HG02973 (cell line): ENCODE results near the gene DRD4.

Experiments used
- ATAC-seq: cut with Tn5 transposase; IDR thresholded peaks from one replicate; pipeline ENCODE4 v1.9.1; 2021; ENCODE audit warnings: moderate library complexity; ENCODE audit not compliant: unreplicated experiment

Gene DRD4

DNA sequence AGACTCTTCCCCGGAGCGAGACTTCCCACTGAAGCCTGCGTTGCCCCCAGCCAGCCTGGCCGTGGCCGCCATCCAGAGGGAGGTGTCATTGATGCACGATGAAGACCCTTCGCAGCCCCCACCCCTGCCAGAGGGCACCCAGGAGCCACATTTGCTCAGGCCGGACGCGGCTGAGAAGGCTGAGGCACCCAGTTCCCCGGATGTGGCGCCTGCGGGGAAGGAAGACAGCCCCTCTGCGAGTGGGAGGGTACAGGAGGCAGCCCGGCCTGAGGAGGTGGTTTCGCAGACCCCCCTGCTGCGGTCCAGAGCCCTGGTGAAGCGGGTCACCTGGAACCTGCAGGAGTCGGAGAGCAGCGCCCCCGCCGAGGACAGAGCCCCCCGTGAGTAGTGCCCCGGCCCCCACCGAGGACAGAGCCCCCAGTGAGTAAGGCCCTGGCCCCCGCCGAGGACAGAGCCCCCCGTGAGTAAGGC is 27.7 kb upstream of the DRD4 start:
- no peak for ATAC-seq

DNA sequence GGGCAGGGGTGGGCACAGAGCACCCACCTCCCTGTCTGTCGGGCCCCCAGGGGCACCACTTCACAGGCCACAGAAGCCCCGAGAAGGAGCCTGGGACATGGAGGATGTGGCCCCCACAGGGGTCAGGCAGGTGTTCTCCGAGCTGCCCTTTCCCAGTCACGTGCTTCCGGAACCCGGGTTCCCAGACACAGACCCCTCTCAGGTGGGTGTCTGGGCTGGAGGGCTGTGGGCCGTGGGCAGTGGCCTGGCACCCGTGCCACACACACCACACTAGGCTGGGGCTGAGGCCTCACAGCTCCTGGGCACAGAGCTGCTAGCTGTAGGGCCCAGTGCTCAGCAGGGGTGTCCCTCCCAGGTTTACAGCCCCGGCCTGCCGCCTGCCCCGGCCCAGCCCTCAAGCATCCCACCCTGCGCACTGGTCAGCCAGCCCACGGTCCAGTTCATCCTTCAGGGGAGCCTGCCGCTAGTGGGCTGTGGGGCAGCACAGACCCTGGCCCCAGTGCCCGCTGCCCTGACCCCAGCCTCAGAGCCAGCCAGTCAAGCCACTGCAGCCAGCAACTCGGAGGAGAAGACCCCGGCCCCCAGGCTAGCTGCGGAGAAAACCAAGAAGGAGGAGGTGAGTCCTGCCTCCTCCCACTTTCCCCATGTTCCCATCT is 26.8 kb upstream of the DRD4 start:
- no peak for ATAC-seq

DNA sequence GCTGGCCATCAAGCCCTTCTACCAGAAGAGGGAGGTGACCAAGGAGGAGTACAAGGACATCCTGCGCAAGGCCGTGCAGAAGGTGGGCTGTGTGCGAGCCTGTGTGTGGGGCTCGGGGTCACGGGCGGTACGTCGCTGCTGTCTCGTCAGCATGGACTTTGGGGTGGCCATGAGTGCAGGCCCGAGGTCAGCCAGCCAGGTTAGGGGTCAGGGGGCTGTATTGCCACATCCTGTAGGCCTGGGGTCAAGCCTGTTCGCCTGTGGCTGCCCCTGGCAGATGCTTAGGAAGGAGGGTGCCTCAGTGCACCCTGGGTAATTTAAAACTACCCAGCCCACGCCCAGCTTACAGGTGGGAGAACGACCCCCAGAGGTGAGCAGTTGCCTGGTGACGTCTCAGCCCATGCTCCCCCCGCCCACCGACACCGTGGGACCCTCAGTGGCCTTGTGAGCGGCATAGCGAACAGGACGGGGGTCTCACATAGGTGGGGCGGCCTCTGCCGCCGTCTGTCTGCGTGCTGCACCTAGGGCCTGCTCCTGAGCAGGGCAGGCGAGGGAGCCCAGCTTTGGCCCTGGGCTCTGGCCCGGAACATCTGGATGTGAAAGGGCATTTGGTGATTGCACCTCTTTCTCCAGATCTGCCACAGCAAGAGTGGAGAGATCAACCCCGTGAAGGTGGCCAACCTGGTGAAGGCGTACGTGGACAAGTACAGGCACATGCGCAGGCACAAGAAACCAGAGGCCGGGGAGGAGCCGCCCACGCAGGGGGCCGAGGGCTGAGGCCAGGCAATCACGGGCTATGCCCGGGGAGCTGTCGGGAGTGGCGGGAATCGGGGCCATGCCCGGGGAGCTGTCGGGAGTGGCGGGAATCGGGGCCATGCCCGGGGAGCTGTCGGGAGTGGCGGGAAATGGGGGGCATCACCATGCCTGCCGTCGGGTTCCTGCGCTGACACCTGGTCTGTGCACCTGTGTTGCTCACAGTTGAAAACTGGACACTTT is 25.8 kb upstream of the DRD4 start:
- no peak for ATAC-seq

DNA sequence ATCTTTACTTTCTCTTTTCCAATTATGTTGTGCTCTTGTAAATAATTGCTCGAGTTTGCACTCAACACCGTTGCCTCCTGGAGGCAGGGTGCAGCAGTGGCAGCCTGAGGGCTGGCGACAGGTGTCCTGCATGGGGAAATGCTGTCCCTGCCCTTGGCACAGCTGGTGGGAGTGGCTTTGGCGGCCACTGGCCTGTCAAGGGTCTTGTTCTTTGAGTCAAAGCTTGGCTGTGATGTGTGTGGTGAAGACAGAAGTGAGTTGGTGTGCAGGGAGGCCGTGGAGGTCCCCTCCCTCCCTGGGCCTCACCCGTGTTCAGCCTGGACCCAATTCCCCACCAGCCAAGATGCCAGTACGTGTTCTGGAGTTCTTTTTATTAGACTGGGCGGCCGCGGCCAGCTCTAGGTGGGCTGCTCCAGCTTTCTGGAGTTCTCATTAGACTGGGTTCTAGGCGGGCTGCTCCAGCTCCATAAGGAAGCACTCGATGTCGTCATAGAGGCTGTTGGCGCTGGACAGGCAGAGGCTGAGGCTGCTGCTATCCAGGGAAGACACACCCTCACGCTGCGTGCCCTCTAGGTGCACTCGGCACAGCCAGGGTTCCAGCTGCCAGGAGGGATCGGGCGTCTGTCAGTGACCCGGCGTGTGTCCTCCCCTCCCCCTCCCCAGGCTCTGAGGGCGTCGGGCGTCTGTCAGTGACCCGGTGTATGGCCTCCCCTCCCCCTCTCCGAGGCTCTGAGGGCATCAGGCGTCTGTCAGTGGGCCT is 24.7 kb upstream of the DRD4 start:
- no peak for ATAC-seq

DNA sequence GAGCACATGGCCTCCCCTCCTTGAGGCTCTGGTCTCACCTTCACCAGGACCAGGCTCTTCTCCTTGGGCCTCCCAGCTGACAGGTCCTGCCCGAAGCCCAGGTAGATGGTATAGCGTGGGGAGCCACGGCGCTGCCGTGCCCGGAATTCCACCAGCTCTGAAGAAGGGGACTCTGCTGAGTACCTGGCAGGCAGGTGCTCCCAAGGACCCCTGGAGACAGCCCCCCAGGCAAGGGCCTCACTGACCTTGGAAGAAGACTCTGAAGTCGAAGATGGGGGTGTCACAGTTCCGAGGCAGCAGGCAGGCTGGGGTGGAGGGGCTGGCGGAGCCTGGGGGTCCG is 24.1 kb upstream of the DRD4 start:
- no peak for ATAC-seq

DNA sequence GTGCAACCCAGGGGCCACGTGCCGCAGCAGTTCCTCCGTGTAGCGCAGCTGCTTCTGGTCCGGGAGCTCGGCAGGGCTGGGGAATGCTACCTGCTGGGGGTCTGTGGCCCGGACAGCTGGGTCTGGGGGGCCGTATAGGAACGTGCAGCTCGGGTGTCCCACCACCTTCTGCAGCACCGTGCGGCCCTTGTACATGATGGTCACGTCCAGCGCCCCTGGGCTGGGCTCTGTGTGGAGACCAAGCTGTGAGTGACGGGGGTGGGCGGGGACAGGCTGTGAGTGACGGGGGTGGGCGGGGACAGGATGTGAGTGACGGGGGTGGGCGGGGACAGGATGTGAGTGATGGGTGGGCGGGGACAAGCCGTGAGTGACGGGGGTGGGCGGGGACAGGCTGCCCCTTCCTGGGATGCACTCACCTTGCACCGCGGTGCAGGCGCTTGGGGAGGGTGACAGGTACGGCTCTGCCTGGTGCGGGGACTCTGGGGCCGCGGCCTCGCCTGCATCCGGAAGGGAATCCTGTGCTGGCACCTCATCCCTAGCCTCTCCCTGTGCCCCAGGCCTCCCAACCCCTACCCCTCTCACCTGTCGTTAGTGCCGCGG is 23.6 kb upstream of the DRD4 start:
- no peak for ATAC-seq

DNA sequence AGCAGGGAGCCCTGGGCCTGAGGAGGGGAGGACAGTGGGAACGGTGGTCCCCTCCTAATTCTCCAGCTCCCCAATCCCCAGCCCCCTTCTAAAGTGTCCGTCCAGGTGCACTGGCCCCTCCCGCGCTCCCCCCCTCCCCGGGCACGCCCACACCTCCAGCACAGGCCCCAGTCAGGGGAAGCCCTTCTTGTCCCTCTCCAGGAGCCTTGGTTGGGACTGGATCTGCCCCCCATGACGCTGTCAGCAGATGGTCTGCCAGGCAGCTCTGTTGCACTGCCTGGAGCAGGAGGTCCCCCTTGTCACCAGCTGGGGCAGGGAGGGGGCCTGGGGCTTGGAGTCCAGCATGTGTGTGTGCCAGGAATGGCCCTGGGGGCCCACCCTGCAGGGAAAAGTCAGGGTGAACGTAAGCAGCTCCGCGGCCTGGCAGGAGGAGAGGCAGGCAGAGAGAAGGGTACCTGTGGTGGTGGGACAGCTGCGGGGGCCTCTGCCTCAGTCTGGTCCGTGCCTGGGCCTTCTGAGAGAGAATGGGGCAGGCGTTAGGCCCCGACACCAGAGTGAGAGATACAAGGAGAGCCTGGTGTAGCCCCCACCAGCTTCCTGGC is 22.9 kb upstream of the DRD4 start:
- ATAC-seq: no peak

DNA sequence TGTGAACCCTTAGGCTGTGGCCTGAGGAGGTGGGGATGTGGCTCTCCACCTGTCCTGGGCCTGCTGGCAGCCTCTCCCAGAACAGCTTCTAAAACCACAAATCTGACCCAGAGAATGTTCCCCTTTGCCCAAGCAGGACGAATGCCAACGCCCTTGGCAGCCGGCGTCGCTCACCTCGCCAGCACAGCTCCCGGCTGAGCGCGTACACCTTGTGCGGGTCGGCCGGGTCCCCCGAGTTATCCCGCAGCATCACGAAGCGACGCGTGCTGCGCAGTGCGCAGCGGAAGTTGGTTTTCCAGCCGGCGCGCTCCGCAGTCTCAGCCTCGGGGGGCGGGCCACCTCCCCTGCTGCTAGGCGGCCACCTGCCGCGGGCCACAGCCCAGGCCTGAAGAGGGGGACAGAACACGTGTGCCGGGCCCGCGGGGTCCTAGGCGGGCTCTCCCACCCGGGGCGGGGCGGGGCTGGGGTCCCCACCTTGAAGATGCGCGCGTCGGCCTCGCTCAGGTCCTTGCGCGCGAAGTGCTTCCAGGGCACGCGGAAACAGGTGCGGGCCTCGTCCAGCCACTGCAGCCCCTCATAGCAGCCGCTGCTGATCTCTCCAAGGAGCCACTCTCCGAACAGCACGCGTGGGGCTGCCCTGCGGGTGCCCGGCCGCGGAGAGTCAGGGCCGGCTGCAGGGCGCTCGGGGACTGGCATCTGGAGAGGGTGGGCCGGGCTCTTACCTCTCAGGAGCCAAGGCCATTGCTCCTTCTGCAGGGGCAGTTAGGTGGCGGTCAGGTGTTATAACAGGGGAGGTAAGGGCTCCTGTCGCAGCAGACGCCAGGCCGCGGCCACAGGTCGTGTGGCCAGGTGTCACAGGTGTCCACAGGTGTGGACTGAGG is 22.2 kb upstream of the DRD4 start:
- no peak for ATAC-seq

DNA sequence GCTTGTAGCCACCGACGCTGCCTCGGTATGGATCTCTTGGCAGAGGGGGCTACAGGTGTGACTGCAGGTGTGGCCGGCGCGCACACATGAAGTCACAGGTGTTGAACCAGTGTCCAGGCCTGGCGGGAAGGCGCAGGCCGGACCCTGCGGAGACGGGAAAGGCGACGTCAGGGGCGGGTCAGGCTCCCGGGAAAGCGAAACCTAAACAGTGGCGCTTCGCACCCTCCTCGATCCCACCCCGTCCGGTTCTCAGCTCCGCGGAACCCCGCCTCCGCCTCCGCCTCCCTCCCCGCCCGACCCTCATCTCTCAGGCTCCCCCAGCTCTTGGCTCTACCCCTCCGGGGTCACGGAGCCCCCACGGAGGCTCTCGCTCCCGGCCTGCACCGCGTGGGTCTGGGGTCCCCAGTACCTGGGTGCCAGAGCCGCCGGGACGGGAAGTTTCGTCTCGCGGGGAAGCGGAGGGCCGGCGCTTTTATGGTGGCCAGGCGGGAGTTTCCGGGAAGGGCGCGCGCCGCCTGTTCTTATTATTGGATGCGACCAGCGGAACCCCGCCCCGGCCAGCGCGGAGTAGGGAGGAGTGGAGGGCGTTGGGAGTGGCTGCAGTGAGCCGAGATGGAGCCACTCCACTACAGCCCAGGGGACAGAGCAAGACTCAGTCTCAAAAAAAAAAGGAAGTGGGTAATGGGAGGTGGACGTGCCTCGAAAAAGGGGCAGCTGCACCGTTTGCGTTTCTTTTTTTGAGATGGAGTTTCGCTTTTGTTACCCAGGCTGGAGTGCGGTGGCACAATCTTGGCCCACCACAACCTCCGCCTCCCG is 21.4 kb upstream of the DRD4 start, which contains the start of gene IRF7:
TSS of gene IRF7 (minus strand) at position 447 of the 816 bp plus-strand sequence. CDS start 586 bp downstream, outside the sequence.
- ATAC-seq: peak; percentile 56

DNA sequence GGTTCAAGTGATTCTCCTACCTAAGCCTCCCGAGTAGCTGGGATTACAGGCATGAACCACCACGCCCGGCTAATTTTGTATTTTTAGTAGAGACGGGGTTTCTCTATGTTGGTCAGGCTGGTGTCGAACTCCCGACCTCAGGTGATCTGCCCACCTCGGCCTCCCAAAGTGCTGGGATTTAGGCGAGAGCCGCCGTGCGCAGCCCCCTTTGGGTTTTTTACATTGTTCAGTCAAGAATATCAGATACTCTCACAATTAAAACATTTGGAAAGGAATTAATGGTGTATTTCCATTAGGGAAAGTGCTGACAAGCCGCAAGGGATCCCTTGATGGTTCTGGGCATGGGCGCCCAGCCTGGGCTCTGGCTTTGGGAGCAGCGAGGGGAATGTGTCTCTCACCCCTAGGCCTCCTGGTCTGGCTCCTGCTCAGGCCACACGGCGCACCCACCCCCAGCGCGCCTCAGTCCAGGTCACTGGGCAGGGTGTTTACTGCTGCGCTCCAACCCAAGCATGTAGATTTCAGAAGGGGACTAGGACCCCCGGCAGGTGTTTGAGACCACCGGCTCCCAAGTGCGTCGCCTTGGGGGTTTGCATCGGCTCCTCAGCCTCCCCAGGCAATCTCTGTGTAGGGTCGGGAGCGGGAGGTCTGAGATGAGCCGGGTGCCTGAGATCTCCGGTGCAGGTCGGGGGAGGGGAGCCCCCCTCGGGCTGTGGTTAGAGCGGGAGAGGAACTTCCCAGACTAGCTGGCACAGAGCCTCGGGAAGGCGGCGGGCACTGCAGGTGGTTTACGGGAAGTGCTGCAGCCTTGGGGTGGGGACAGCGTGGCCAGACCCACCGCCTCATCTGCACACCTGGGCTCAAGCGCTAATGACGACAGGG is 20.5 kb upstream of the DRD4 start:
- no peak for ATAC-seq

DNA sequence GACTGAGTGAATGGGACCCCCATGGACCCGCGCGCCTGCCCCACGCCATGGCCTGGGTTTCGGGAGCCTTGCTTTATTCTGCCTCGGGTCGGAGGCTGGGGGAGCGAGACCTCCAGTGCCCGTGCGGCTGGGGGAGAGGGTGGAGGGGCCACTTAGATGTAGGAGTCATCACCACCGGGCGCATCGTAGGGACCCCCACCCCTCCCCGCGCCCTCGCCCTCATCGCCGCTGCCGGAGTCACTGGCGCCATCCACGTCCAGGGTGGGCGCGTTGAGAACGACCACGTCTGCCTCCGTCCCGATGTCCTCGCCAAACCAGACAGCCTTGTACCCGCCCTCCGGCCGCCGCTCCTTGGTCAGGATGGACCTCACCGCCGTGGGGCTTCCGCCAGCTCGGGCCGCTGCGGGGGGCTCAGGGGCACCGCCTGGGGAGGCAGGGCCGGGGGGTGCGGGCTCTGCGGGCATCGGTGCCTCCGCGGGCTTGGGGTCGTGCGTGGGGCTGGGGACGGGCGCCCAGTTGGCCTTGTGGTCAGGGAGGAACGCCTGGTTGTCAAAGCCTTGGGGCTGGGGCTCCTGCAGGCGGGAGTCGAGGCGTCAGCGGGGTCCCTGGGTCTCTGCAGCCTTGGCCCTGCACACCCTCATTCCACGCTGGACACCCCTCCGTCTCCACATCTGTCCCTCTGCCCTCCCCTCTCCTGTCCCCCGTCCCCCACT is 19.7 kb upstream of the DRD4 start:
- no peak for ATAC-seq

DNA sequence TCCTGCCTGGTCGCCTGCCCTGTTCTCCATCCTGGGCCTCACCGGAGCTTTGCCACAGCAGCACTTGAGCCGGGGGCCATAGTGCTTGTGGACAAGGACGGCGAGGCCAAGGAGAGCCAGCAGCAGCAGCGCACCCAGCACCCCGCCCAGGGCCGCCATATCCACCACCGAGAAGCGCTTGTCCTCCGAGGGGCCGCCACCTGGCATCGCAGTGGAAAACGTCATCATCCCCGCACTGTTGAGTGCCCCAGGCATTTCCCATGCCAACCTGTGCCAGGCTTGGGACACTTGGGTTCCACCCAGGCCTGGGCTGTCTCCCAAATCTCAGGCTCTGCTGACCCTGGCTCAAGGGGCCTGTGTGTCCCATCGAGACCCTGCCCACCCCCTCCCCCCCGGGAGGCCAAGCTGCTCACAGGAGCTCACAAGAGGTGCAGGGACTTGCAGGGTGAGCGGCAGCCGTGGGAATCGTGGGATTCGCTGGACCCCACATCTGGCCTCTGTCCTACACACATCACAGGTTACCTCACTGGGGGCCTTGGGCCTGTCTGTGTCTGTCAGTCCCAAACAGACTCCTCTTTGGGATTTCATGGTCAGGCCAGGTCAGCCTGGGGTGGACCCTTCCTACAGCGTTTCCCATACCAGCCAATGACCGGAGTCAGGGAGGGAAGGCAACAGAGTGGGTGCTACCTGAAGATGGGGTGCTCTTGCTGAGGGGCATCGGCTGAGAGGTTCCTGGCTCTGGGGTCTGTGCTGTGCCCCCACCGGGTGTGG is 19.0 kb upstream of the DRD4 start:
- ATAC-seq: no peak

DNA sequence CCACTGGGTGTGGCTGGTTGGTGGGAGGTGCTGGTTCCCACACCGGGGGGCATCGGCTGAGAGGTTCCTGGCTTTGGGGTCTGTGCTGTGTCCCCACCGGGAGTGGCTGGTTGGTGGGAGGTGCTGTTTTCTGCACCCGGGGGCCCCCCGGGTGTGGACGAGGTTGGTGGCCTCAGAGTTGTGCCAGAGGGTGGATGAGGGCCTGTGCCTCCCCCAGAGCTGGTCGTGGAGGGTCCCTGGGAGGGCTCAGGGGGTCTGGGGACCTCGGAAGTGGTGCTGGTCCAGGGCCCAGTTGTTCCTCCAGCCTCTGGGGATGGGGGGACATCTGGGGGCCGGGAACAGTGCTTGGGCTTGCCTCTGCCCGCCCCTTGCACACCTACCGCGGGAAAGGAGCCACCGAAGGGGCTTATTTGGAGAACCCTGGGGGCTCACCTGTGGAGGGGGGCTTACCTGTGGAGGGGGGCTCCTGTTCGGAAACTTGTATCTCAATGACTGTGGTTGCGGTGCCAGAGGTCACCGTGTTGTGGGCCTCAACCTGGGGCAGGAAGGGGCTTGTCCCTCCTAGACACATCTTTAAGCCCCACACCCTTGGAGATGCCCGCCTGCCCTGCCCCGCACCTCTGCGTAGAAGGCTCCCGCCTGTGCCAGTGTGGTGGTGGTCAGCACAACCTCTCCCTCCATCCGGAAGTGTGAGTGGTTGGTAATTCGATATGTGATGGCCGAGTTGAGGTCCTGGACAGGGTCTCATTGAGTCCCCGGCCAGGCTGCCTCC is 18.0 kb upstream of the DRD4 start:
- ATAC-seq: no peak

DNA sequence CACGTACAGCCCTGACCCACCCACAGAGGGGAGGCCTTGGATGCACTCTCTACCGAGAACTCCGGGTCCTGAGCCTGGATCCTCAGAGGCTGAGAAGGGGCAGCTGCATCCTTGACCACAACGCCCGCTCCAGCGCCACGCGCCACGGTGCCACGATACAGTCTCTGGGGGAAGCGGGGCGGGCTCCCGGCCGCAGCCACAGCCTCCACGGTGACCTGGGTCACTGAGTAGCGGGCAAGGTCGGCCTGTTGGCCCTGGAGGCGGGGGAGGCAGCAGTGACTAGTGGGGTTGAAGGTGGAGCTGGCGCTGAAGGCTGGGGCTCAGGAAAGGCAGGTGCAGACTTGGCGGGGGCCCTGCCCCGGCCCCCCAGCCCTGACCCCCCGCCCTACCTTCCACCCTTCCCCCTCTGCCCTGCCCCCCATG is 17.4 kb upstream of the DRD4 start:
- ATAC-seq: no peak

DNA sequence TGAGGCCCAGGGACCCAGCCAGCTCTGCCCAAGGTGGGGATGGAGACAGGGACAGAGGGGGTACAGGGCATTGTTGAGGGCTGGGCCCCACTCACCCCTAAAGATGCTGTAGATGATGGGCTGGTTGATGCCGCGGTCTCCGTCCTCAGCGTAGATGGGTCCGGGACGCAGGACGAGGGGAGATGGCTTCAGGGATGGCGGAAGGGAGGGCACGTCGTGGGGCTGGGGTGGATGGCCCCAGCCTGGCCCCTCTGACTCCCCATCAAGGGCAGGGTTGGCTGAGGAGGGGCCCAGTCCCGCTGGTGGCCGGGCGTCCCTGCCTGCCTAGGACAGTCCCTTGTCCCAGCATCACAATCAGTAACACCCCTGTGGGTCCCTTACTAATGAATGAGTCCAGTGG is 16.9 kb upstream of the DRD4 start:
- ATAC-seq: no peak
